Activated T-cell treated with anti-CD3 and anti-CD28 coated beads for 48 hours (primary cell): ENCODE results near the gene RAD9A.

Experiments used
- DNase-seq: peaks from one replicate; pipeline ENCODE4 v3.0.0-alpha.2; 2020; ENCODE audit warnings: low read depth

The RAD9A gene

DNA sequence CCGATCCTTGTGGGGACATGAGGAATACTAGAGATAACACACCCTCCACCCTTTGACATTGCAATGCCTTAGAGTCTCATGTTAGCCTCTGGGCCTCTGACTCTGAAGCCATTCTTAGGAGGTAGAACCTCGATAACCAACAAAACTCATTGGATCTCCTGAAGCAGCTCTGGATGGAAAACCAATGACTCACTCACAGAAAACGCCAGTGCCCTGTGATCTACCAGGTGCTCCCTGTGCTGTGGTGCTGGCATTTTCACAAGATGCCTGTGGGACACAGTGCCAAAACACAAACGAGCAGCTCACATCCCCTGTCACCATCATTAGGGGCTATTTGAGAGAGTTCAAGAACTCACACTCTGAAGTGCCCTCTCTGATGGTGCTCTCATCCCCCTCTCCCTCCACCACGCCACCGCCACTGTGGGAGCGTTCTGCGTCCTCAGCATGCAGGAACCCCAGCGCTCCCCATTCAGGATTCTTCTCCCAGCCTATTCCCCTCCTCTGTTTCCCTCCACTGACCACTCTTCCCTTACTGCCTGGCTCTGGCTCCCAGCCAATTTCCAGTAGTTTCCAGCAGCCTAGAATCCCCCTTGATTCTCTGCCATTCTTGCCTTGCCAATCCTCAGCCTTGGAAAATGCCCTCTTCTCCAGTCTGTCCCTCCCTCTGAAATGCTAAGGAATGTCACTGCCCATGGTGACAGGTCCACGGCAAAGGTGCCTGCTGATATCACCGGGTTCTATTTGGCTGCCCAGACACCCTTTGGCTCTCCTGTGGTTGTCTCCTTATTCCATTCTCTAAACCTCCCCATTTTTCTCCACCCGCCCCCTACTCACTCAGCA lies 33.7 kb upstream of the RAD9A start:
- DNase-seq, result no peak

DNA sequence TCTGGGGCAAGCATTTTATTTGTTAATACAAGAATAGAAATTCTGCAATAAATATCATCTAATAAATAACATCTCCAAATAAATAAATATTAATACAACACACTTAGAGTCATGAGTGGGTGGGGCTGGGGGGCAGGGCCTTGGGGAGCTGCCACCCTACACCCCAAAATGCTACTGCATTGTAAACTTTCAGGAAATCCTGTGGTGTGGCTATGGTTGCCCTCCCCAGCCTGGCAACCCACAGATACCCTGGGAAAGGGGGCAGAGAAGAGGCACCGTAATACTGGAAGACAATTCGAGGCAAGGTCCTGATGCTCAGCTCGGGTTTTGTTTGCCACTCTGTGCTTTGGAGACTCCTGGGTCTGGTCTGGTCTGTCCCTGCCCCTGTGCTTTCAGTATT lies 27.6 kb upstream of the RAD9A start:
- DNase-seq, result no peak

DNA sequence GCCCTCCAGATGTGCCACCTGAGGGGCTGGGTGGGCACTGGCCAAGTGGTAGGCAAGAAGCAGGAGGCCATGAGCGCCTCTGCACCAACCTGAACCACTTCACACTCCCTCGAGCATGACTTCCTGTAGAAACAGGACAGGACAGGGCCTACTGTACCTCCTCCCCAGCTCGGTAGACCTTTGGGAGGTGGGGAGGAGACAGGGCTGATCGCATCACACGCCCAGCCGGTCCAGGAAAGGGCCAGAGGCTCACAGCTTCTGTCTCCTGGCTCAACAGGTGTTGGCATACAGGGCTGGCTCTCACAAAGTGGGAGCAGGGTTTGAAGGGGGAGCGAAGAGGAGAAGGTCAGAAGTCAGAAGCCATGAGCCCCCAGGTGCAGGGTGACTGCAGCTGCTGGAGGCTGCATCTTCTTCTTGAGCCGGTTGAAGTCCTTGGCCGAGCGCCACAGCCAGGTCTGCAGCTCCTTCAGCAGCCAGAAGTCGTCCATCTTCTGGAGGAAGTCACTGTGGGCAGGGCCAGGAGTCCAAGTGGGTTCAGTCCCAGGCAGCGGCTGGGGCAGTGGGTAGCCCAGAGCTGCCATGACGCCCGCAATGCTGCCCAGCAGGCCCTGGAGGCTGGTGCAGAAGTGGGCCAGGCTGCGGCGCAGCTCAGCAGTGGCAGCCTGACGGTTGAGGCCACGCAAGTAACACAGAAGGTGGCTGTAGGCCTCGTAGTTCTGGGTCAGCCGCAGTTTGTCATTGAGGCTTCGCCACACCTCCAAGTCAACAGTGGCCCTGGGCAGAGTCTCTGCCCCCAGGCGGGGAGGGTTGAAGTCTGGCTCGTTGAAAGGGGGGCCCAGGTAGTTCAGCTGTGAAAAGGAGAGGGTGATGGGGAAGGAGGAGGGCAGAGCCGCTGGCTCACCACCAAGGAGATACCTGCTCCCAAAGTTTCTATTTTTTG lies 26.7 kb upstream of the RAD9A start:
- no peak for DNase-seq

- no peak for DNase-seq
Measured at GRCh38 chr11:67365736-67366444, 25.9 kb upstream of the RAD9A start.

DNA sequence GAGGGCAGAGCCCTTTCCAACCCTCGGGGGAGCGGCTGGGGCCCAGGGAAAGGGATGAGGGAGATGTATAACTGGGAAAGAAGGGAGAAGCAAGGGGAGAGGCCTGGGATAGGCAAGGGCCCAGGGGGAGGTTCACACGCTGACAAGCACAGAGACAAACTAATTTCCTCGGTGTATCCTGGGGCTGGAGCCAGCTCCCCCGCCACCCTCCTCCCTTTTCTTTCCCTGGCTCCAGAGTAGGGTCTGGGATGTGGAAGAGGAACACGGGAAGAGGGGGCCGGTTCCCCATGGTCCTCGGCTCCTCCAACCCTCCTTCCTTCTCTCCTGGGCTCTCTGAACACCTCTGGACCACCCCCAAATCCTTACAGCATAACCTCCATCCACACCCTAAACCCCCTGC lies 25.2 kb upstream of the RAD9A start:
- no peak for DNase-seq

GRCh38 chr11:67366961-67367760 lies 24.6 kb upstream of the RAD9A start:
- DNase-seq, result no peak

DNA sequence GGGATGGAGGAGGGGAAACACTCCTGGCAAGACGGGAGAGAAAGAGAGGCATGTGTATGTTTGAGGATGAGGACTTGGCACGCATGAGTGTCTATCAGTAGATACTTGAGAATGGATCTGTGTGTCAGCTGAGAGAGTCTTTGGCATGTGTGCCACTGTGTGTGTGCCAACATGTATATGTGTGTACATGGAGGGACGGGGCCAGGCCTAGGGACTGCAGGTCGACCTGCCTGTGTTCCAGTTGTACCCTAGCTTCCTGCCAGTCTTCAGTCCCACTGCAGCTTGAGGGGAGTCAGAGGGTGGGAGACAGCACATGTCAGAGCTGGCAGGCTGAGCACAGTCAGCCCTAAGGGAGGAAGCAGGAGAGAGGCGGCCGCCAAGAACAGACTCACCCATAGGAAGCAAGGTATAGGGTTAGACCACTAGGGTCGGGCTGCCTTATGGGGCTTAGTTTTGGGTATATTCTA lies 24.0 kb upstream of the RAD9A start:
- DNase-seq, result no peak

- no peak for DNase-seq
Measured at GRCh38 chr11:67368621-67369020, 23.2 kb upstream of the RAD9A start.

DNA sequence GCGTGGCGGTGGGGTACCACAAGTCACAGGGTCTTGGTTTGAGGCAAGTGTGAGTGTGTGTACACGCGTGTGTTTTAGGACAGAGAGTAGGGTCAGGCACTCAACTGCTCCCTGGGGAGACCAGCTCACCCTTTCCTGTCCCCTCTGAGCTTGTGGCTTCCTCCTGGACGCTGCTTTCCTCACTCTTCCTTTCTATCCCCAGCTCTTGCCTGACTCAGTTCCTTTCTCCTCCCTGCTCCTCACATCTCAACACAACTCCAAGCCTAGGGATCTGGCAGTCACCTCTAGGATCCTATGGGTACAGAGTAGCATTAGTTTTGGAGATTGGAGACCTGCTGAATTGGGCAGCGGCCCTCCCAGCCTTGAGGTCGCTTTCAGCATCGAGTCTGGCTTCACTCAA lies 22.5 kb upstream of the RAD9A start:
- DNase-seq, result no peak

DNA sequence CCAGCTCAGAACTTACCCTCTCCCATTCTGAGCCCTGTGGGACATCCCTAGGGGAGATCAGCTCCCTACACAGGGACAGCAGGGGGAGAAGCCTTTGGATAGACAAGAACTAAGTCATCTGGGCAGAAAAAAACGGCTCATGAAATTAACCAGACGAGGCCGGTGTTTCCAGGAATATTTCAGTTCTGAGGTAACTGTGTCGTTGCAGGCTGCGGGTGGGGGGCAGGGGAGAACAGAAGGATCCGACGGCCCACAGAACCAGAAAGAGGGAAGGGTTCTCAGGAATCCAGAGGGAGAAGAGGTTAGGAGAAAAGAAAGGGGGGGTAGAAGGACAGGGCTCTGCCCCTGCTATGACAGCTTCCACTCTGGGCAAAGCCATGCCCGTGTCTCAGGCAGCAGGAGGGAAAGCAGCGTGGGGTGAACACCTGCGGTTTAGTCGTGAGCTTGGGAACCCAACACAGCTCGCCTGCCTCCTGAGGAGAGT lies 21.9 kb upstream of the RAD9A start:
- DNase-seq, result no peak

- no peak for DNase-seq
Measured at GRCh38 chr11:67370351-67371076, 21.3 kb upstream of the RAD9A start.

- no peak for DNase-seq
Measured at GRCh38 chr11:67371189-67371910, 20.4 kb upstream of the RAD9A start.

DNA sequence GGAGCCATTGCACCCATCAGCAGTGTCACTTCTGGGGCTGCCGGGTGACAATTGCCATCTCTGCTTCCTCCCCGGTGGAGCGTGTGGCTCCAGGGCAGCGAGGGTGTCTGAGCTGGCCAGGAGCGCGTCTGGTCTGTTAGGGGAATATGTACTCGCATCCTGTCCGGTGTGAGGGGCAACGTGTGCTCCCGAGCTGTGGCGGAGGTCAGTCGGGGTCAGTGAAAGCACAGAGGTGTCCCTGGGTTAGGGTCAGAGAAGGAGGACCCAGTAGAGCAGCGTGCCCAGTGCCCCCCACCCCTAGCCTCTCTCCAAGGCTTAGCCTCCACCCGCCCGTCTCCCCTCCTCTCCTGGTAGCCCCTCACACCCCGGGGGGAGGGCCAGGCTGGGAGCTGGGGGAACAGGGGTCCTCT lies 19.9 kb upstream of the RAD9A start:
- no peak for DNase-seq

DNA sequence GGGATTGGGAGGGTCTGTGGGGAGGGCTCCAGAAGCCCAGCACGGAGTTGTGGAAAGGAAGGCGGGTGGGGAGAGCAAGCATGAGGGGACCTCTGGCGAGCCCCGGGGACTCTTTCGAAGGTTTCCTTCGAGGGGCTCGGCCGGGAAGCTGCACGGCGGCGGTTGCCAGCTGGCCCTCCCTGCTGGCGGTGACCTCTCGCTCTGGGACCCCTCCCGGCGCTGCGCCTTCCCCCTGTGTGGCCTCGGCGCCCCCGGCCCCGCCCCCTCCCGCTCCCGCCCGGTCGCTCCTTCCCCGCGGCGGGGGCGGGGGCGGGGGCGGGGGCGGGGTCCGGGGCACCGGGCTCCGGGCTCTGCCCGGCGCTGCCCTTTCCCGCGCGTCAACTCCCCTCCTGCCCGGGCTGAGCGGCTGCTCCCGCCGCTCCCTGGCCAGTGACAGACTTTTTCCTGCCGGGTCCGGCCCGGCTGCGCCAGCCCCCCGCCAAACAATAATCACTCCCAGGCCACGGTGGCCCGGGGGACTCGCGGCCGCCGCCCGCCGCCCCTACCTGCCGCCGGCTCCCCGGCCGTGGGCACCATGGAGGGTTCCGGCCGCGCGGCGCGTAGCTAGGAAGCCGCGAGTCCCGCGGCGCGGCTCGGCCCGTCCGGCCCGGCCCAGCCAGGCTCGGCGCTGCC lies 19.3 kb upstream of the RAD9A start:
- no peak for DNase-seq

DNA sequence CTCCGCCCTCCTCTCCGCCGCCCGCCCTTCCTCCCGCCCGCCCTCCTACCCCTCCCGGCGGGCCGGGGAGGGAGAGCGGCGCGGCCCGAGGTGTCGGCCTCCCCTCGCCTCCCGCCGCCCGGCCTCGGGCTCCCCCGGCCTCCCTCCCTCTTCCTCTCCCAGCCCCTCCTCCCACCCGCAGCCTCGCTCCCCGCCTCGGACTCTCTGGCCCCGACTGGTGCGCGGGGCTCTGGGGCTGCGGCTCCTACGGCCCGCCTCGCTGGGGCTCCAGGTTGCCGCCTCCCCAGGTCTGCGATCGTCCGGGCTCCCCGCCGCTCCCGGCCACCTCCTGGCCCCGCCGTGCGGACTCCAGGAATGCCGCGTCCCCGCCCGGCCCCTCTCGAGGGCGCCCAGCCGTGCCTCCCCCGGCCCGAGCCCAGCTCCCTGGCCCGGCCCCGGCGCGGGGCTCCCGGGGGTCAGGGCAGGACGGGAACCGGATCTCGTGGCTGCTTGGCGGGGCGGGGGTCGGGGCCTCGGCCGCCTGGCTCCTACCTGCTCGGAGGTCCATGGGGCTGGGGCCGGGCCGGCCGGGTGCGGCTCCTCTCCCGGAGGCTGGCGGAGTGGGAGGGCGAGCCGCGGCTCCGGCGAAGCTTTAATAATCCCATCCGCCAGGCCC lies 18.7 kb upstream of the RAD9A start, which contains the start of gene CLCF1:
Gene CLCF1, minus strand, starts transcription at position 606 of the 655 bp plus-strand sequence. Its CDS starts 59 bp downstream, at position 547.
- DNase-seq, result no peak

DNA sequence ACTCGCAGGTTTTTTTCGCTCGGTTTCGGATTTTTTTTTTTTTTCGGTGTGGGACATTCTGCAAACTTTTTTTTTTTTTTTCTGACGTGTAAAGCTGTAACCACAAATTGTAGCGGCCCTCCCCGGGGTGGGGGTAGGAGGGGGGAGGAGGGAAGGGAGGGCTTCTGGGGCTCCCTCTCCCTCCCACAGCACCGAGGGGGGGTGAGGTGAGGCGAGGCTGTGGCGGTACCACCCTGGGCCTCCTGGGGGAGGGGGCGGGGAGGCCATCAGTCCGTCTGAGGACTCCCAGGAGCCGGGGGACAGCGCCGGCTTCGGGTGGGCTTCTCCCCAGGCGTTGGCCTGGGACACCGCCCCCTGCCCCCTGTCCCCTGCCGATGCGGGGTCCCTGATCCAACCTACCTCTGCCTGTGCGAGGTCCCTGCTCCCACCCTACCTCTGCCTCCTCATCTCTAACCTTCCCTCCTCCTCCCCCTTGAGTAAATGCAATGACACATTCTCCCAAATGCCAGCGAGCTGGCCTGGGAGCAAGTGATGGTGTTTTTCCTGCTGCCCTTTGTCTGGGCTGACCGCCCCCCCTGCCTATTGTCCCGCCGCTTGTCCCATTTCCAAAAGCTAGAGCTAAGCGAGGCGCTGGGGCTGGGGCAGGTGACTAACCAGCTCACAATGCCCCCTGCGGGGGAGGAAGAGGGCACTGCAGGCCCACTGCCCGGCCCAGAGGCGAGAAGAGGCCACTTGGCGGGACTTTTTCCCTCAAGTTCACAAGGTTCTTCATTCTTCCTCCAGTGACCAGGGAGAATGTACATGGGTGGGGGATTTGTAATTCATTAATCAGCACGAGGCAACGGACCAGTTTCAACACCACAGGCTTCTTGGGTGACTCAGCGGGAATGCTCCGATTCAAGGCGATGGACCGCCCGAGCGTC lies 17.9 kb upstream of the RAD9A start:
- no peak for DNase-seq

GRCh38 chr11:67374571-67375281 lies 17.1 kb upstream of the RAD9A start:
- no peak for DNase-seq
